ENCODE data around the gene NHLRC4.

Gene NHLRC4

DNA sequence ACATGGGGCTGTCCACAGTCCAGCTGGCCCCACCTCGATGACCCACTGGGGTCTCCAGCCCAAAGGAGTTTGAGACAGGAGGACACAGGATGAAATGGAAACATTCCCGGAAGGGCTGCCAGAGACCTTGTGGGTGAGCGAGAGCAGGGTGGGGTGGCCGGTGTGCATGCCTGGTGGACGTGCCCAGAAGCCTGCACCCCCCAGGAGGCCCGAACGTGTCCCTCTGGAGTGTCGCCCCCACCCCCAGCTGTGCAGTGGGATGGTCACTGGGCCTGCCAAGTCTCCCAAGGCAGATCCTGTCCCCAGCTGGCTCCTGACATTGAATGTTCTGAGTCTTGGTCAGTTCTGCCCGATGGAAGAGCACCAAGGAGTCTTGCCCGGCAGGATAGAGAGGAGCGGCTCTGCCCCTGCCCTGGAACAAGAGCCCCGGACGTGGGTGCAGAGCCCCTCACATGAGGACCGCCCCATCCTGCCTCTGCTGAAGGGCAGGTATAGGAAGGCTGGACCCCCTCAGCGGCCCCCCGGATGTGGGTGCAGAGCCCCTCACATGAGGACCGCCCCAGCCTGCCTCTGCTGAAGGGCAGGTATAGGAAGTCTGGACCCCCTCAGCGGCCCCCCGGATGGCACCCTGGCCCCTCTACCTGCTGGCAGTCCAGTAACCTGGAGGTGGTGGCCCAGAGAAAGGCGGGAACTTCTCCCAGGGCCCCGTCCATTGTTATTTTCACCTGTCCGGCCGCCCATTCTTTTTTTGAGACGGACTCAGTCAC is 42.3 kb upstream of the NHLRC4 start:
- TF ChIP-seq, protein P1, sequence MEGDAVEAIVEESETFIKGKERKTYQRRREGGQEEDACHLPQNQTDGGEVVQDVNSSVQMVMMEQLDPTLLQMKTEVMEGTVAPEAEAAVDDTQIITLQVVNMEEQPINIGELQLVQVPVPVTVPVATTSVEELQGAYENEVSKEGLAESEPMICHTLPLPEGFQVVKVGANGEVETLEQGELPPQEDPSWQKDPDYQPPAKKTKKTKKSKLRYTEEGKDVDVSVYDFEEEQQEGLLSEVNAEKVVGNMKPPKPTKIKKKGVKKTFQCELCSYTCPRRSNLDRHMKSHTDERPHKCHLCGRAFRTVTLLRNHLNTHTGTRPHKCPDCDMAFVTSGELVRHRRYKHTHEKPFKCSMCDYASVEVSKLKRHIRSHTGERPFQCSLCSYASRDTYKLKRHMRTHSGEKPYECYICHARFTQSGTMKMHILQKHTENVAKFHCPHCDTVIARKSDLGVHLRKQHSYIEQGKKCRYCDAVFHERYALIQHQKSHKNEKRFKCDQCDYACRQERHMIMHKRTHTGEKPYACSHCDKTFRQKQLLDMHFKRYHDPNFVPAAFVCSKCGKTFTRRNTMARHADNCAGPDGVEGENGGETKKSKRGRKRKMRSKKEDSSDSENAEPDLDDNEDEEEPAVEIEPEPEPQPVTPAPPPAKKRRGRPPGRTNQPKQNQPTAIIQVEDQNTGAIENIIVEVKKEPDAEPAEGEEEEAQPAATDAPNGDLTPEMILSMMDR (IDR thresholded peaks at IDR 0.05; ENCODE audit: poor library complexity, severe bottlenecking) = no peak
- peaks cover 11% of the 10 kb centered on the region for H3K36me3 ChIP-seq (ENCODE audit: low read depth)
- H3K27ac ChIP-seq (ENCODE audit: poor library complexity, severe bottlenecking) = peak overlapping the region; percentile 91
- H3K4me3 ChIP-seq (ENCODE audit: severe bottlenecking) = no peak overlapping the region
- no peak for ATAC-seq (ENCODE audit: low read depth)
- H3K4me1 ChIP-seq (ENCODE audit: insufficient read depth, poor library complexity, severe bottlenecking) = peaks cover 13% of the 10 kb centered on the region
- no peak for DNase-seq (ENCODE audit: low spot score)
- no peaks in the 10 kb centered on the region for H3K27me3 ChIP-seq (ENCODE audit: insufficient read depth, poor library complexity, severe bottlenecking)
- no peaks in the 10 kb centered on the region for H3K9me3 ChIP-seq (ENCODE audit: severe bottlenecking)

DNA sequence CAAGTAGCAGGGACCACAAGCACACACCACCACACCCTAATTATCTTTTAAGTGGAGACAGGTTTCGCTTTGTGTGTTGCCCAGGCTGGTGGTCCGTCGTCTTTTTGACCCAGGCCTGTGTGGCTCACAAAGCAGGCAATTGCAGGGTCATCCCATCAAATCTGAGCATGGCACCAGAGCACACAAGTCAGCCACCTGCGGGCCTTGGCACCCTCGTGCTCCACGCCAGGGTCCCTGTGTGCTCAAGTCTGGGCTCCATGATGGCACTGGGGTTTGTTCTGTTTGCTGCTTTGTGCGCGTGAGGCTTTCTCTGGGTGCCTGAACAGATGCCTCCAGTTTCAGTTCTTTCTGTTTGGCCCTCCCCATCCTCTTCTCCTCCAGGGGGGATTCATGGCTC is 41.7 kb upstream of the NHLRC4 start:
- H3K27me3 ChIP-seq (ENCODE audit: insufficient read depth, poor library complexity, severe bottlenecking) = no peaks in the 10 kb centered on the region
- ATAC-seq (ENCODE audit: low read depth) (no peak), DNase-seq (ENCODE audit: low spot score) (no peak)
- TF ChIP-seq, protein P1 (IDR thresholded peaks at IDR 0.05; ENCODE audit: poor library complexity, severe bottlenecking) = no peak
- peak overlapping the region; percentile 91 for H3K27ac ChIP-seq (ENCODE audit: poor library complexity, severe bottlenecking)
- peaks cover 13% of the 10 kb centered on the region for H3K36me3 ChIP-seq (ENCODE audit: low read depth)
- no peaks in the 10 kb centered on the region for H3K9me3 ChIP-seq (ENCODE audit: severe bottlenecking)
- no peak overlapping the region for H3K4me3 ChIP-seq (ENCODE audit: severe bottlenecking)
- peaks cover 13% of the 10 kb centered on the region for H3K4me1 ChIP-seq (ENCODE audit: insufficient read depth, poor library complexity, severe bottlenecking)

DNA sequence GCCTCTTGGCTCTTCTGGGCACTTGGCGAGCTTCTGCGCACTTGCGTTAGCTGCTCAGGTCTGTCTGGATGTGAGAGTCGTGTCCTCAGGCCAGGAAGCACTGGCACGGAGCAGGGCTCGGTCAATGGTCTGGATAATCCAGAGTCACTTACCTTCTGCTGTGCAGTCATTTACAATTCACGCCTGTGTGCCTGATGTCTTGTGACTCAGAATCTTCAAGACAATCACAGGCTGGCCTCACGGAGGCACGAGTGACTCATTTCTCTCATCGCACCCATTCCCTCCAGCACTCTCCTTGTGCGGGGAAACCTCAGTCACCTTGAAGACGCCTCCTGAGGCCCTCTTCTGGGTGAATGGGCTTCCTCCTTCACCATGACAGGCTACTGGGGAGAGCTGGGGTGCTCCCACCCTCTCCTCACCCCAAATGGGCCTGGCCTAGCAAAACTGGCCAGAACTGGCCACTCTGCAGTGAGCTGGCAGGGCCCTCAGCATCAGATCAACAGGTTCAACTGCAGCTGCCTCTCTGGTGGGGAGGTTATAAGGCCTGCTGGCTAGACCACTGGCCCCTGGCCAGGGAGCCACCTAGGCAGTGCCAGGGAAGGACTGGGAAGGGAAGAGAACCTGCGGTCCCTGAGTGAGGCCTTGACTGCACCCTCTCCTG is 41.2 kb upstream of the NHLRC4 start:
- Histone ChIP-seq H3K27me3 (ENCODE audit: insufficient read depth, poor library complexity, severe bottlenecking) (no peaks in the 10 kb centered on the region), H3K36me3 (ENCODE audit: low read depth) (peaks cover 9% of the 10 kb centered on the region), H3K4me1 (ENCODE audit: insufficient read depth, poor library complexity, severe bottlenecking) (peaks cover 13% of the 10 kb centered on the region), H3K27ac (ENCODE audit: poor library complexity, severe bottlenecking) (peak overlapping the region; percentile 91), H3K4me3 (ENCODE audit: severe bottlenecking) (peak overlapping the region; percentile 62), H3K9me3 (ENCODE audit: severe bottlenecking) (no peaks in the 10 kb centered on the region)
- TF ChIP-seq, protein P1 (IDR thresholded peaks at IDR 0.05; ENCODE audit: poor library complexity, severe bottlenecking) = peak; percentile 38
- no peak for DNase-seq (ENCODE audit: low spot score)
- peak; percentile 55 for ATAC-seq (ENCODE audit: low read depth)

- Histone ChIP-seq H3K27me3 (ENCODE audit: insufficient read depth, poor library complexity, severe bottlenecking) (no peaks in the 10 kb centered on the region), H3K9me3 (ENCODE audit: severe bottlenecking) (no peaks in the 10 kb centered on the region), H3K36me3 (ENCODE audit: low read depth) (peaks cover 9% of the 10 kb centered on the region), H3K4me3 (ENCODE audit: severe bottlenecking) (peak overlapping the region; percentile 62), H3K27ac (ENCODE audit: poor library complexity, severe bottlenecking) (peak overlapping the region; percentile 91), H3K4me1 (ENCODE audit: insufficient read depth, poor library complexity, severe bottlenecking) (peaks cover 13% of the 10 kb centered on the region)
- TF ChIP-seq, protein P1 (IDR thresholded peaks at IDR 0.05; ENCODE audit: poor library complexity, severe bottlenecking) = no peak
- DNase-seq (ENCODE audit: low spot score) = no peak
- ATAC-seq (ENCODE audit: low read depth) = peak; percentile 1; the same call in 2 of the 3 replicates
These were observed 40.4 kb upstream of the NHLRC4 start for GRCh38 chr16:526181-527014.
